A172 (cell line): ENCODE data around the gene FHDC1. TPM values are rescaled to one million over a fixed set of nuclear protein-coding genes. Genes with fewer than 3 reads are reported as not detected.
A peak's percentile ranks its signal among the peaks of the same experiment; 100 is the strongest.

Experiments
- DNase-seq: peaks from one replicate; pipeline ENCODE4 v3.0.0-alpha.2; 2015; ENCODE audit warnings: low spot score
- total RNA-seq: library from RNA; depleted of rRNA; stranded (reverse); fragments of >200 nt; shearing (Covaris generic); gene quantifications from 2 replicates; pipeline ENCODE4 v1.2.3, GENCODE V29; 2014

FHDC1 gene
- total RNA-seq, 1 experiment from 2014 or later: 0.40 TPM

DNA sequence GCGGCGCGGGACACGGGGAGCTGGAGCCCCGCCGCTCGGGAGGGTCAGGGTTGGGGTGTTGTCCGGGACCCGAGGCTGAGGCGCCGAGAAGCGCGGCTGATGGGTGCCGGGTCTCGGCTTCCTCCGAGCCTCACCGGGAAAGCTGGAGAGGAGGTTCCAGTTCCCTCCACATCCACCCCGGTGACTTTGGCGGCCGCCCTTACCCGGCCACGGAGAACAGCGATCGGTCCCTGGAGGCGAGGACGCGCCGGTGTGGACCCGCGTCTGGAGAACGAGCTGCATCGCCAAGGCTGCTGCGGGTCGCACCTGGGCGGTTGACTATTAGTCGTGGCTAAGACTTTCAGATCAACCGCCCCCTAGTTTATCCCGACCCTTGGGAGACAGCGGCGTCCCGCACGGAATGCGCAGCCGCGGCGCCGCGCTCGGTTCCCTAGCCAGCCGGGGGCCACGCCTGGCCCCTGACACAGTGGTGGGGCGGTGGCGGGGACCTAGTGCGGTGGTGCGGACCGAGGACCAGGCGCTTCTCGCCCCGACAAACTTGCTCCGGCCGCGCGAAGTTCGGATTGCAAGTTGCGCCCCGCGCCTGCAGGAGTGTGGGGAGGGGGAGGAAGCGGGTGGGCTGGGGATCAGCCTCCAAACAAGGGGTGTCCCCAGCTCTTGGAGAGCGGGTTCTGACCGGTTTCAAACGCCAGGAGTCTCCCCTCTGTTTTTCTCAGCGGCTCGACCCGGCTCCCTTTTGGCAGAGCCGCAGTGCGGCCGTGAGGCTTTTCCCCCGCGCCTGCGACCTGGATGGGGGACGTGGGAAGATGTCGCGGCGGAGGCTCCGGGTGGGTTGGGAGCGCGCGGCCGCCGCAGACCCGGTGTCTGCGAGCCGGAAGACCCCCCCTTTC lies 568 bp downstream of the FHDC1 start:
- DNase-seq: peak; percentile 10

DNA sequence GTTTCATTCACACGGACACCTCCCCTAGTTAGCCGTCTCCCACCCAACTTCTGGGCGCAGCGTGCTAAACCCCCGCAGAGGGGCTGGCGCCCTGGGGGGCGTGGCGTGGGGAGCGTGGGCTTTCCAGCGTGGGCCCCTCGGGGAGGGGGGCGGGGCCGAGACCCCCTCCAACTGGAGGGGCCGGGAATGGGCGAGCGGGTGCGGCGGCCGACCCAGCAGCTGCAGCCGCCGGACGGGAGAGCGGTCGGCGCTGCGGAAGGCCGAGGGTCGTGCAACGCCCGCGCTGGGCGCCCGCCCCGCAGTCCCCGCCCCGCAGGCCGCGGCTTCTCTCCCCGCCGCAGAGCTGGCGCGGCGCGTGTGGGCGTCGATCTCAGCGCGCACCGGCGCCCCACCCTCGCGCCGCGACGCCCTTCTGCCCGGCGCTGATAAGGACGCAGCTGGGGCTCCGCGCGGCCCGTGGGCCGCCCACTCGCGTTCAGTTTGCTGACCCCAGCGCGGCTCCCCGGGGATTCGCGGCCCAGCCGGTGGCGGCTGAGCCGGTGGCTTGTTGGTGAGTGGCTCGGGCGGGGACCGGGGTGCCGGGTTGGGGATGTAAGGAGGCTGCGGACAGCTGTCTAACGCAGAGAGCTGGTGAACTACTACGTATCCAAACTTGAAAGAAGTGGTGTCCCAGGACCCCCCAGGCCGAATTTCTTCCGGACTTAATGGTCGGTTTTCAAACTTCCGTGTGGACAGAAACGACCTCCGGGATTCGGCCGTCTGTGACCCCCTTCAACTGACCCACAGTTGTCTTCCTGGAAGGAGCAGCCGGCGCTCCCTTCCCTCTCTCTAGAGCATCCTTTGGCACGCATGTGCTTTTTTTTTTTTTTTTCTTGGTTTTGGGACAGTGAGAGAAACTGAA lies 1.5 kb downstream of the FHDC1 start:
- peak; percentile 7 for DNase-seq

DNA sequence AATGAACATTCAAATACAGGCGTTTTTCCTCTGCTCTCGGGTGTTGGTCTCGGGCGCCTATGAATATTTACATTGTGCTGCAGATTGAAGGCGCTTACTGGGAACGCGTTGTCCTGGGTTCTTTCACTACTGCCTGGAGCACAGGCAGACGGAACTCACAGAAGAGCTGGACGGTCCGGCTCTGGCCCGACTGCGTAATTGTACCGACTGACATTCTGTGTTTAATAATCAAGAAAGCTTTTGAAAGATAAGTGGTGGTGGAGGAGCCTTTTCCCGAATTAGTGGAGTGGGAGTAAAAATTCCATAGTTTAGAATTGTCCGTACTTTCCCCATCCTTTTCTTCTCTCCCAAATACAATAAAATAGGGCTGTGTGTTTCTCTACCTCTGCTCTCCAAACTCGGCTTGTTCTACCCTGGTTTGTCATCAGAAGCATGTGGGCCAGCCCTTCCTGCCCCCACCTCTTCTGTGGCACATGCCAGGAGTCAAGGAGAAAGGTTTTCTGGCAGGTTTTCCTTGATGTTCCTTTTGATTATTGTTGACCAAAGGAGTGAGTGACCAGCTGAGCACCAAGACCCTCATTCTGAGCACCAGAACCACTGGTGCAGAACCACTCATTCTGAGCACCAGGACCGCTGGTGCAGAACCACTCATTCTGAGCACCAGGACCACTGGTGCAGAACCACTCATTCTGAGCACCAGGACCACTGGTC lies 2.3 kb downstream of the FHDC1 start:
- DNase-seq: no peak

DNA sequence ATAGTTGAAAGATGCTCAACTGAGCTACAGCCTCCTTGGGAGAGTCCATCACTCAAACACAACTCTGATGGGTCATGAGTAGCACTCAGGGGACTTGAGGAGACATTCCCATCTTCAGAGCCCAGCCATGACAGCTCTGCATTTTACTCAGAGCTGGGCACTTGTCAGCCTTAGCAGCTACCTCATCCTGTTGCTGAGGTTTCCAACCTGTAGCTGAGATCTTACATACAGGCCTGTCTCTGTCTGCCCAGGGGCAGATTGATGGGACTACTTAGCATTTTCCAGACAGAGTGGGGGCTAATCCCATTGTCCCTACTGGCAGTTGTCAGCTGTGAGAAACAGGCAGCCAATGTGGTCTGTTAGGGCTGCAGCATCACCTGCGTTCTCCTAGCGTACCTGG lies 3.5 kb downstream of the FHDC1 start:
- DNase-seq: no peak

DNA sequence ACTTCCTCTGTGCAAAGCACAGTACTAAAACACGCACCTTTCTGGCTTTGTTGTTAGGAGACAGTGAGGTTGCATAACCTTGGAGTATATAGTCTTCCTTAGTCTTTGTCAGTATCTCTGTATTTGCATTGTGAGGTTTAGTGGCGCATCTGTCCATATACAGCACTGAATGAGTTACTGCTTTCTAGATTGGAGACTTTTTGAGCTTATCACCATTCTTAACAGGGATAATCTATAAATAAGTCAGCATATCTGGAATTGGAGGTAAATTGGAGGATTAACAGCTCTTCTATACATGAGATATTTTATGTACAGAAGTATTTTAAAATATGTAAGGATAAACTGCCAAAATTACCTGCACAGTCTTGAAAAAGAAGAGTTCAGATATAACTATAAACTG lies 4.3 kb downstream of the FHDC1 start:
- DNase-seq: no peak

DNA sequence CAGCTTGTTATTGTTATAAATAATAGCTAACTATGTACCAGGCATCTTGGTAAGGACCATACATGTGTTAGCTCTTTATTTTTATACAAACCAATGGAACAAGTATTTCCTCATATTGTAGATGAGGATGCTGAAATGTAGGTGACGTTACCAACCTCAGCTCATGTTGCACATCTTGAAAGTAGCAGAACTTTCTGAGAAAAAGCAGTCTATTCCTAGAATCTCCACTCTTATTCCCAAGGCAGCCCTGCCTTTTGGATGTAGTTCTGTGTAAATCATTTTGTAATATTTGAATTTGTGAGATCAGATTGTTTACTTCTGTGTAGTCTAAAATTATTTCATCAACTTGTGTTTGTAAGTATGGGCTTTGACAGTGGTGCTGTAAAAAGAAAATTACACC lies 5.3 kb downstream of the FHDC1 start:
- no peak for DNase-seq

DNA sequence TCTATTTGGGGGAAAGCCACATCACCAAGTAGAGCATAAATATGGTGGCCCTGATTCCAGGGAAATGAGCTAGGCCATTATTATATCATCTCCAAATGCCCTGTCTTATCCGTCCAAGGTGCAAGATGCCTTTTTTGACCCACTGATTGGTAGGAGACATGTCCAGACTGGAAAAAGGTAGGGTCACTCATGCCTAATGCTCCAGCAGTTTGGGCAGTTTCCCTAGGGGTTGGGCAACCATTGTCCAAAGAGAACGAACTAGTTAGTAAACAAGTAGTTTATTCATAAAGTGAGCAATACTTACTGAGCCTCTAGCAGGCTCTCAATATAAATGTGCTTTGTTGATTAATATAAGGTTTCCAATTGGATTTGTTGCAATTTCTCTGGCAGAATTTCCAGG lies 6.2 kb downstream of the FHDC1 start:
- no peak for DNase-seq

DNA sequence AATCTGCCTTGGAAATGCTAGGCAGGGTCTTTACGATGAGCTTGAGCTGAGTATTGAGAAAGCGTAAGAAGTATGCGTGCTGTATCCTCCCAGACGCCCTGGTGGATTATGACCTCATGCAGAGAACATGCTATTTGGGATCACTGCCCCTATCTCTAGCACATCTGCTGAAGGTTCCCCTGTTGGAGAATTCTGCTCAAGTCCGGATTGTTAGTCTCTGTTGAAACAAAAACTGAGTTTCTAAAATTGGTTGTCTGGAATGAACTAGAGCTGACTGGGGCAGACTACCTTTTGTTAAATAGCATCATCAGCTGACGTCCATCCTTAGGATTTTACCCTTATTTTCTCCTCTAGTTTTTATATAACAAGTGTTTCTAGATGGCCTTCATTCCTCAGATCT lies 7.5 kb downstream of the FHDC1 start:
- no peak for DNase-seq

DNA sequence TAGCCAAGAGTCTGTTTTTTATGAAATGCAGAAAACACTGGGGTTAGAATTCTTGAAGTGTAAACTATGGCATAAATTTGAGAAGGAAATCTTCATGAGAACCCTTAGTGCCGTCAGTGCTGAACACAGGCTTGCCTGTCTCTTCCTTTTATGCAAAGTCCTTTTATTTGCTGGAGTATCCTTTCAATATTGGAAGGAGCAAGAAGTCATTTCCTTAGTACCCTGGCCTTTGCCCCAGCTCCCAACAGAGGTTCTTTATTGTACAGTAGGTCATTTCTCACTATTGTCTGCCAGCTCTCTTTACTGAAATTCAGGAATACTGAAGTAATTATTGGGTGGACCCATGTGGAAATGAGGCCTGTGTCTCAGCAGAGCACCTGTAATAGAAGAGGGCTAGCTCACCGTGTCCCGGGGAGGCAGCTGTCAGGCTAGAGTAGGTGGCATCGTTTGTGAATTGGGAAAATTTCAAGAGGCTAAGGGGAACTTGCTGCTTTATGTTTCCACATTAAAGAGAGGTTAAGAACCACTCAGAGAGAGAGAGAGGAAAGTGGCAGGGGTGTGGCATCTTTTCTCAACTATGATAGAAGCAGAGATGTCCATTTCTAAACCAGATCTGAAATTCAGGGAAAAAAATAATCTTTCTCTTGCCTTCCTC lies 8.7 kb downstream of the FHDC1 start:
- no peak for DNase-seq

DNA sequence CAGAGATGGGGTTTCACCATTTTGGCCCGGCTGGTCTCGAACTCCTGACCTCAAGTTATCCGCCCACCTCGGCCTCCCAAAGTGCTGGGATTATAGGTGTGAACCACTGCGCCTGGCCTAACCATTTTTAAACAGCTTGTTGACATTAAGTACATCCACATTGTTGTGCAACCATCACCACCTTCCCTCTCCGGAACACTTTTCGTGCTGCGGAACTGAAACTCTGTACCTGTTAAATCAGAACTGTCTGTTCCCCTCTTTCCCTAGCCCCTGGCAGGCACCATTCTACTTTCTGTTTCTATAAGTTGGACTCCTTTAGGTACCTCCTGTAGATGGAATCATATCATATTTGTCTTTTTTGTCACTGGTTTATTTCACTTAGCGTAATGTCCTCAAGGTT lies 9.5 kb downstream of the FHDC1 start:
- DNase-seq: no peak

DNA sequence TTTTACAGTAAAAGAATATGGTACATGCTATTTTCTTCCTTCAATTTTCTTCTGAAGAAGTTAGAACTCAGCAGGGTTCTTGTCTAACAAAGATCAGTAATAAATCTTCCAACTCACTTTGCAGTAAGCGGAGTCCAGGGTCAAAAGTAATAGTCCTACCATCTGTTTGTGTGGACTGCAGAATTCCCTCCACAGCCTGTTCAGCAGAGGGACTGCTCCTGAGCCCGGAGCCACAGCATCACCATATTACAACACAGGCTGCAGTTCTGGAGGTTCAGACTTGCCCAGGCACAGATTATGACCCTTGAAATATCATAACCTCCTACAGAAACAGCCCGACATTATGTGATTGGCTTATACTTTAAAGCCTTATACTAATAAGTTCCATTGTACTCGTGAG lies 10.3 kb downstream of the FHDC1 start:
- DNase-seq: no peak

DNA sequence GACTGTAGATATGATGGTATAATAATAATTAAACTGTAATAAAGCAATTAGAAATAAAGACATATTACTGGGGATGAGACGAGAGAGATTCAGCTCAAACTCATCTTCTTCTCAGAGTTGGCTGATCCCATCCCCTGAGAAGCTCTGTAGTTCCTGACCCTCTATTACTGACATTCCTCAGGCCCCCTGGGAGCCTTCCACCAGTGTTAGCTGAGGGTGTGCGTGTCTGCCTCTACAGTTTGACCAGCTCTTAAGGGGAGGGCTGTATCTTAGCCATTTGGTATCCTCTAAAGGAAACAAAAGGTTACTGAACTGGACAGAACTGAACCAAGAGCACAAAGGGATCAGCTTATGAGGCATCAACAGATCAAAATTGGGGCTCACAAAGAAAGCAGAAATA lies 11.2 kb downstream of the FHDC1 start:
- DNase-seq: no peak

DNA sequence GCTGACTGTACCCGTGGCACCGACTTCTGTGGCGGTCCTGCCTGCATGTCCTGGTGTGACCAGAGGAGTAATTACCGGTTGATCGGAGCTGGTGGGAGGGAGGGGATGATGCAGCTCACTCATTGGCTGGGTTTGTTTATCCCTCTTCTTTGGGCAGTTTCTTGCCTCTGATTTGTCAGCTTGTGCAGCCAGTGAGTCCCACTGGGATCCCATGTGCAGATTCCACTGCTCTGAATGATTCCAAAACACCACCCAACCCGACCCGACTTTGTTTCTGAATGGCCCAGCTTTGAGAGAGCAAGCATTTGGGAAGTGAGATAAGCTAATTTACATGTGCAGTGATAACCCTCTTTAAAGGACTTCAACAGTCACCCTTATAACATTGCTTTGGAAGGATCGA lies 13.8 kb downstream of the FHDC1 start:
- no peak for DNase-seq

DNA sequence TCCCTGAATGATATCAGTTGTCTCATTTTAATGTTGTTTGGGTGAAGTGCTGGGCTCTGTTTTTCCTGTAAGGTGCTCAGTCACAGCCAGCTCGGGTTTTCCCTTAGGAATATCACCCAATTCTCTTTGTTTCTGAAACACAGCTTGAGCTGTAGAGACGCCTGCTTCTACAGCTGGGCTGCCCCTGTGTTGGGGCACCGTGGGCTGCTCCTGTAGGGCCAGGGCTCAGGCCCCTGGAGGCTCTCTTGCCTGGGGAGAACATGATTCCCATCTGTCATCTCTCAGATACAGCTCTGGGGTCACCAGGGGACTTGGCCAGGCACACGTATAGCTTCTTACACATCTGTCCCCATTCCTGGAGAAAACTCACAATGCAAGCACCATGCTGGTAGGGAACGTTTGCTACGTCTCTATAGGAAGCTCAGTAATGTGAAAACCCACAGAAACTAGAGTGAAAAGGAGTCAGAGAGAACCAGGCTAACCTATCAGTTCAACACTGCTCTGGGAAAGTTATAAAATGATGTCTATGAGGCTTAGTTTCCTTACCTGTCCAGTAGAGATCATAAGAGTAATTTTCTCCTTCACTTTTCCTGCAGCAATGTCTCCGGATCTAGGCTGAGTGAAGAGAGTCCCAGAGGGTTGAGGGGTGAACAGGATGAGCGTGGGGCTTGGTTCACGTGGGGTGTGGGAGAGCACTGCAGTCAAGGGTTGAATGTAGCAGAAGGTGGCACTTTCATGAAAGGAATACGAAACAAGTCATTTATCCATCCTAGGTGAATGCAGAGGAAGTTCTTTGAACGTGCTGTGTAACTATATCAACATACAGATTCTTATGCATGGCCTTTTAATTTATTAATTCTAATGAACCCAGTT lies 14.5 kb downstream of the FHDC1 start:
- no peak for DNase-seq

DNA sequence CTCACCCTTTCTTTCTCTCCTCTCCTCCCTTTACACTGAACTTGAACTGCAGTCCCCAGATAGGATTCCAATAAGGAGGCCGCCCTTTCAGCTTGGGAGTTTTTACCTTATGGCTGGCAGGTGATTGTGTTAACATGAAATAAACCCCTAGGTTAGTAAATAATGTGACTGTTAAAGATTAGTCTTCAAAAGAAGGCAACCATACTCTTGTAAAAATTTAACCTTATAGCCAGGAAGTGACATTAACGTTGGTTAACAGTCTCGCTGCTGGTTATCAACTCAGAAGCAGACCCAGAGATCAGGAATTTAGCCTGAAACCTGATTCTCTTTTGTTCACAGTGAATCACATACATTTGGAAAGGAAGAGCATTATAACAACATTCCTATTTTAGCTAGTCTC lies 15.2 kb downstream of the FHDC1 start:
- no peak for DNase-seq

DNA sequence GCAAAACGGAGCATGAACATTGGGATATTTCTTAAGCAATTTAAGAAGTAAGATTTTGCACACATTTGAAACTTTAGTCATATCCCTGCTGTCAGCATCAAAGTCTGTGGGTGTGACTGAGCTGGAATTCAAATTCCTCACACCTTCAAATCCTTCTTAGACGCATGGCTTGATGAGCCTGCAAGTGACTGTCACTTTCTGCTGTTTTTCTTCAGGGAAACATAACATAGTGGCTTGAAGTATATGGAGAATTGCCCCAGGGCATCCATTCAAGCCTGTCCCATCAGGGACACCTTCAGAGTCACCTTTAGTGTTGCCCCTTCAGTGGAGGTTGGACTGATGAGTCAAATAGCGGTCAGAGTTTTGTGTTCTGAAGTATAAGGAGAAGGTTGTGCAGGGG lies 17.4 kb downstream of the FHDC1 start:
- no peak for DNase-seq

DNA sequence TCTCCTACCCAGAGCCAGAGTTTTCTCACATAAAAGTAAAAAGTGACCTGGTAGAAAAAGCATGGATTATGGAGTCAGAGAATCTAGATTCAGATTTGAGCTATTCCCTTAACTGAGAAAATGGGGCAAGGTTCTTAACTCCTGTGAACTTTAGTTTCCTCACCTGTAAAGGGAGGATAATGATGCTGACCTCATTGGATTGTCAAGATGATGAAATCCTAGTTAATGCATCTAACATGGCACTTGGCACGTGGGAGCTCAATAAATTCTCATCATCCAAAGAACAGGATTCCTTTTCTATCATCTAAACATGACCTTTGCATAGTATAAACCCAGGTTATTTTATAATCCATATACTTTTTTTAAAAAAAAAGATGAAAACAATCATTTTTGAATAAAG lies 18.6 kb downstream of the FHDC1 start:
- DNase-seq: no peak

DNA sequence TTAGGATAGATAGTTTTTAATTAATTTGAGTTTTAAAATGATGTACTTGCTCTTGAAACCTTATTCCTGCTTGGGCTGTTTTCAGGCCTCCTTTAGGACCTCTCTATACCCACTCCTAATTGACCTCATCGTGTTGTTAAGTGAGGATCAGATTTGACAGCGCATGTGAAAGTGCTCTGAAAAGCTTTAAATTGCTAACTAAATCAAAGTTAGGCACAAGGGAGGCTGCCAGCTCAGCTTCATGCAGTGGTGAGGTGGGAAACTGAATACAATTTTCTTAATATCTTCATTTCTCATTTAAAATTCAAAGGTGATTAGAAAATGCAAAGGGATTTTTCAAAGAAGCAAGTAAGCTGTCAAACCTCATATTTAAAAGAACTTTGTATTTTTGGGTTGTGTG lies 20.0 kb downstream of the FHDC1 start:
- DNase-seq: no peak

DNA sequence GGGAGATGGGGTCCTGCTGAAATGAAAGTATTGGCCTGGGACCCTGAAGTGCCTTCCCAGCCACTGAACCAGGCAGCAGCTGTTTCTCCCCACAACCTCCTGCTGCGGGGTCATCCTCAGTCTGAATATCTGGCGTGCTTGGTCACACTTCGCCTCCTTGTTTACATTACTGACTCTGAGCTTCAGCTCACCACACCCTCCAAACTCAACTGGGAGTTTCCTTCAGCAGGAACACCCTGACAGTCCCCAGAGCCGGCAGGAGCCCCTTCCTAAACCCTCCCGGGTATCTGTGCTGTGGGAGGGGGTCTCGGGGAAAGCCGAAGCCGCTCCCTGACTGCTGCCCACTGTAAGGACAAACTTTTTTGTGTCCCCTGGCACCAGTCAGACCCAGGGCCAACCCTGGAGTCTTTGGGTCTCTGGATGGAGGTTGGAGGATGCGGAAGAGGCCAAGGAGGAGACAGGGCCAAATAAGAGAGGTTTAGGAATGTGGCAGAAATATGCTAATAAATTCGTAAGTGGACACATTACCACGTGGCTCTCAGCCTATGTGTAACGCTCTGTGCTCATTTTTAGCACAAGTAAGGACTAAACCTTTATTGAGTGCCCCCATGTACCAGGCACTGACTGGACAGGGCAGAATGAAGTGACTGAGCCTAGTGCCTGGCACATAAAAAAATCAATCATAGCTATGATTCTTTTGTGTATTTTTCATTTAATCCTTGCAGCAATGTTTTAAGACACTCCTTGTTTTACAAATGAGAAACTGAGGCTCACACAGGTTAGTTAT lies 20.7 kb downstream of the FHDC1 start:
- DNase-seq: peak; percentile 55
